ENCODE data around the gene UBXN11.
"Not testable (repeated sequence)": the region's sequence is repeated elsewhere in the genome, so short reads cannot be mapped to it uniquely, and the experiment has no call there.

UBXN11 gene

DNA sequence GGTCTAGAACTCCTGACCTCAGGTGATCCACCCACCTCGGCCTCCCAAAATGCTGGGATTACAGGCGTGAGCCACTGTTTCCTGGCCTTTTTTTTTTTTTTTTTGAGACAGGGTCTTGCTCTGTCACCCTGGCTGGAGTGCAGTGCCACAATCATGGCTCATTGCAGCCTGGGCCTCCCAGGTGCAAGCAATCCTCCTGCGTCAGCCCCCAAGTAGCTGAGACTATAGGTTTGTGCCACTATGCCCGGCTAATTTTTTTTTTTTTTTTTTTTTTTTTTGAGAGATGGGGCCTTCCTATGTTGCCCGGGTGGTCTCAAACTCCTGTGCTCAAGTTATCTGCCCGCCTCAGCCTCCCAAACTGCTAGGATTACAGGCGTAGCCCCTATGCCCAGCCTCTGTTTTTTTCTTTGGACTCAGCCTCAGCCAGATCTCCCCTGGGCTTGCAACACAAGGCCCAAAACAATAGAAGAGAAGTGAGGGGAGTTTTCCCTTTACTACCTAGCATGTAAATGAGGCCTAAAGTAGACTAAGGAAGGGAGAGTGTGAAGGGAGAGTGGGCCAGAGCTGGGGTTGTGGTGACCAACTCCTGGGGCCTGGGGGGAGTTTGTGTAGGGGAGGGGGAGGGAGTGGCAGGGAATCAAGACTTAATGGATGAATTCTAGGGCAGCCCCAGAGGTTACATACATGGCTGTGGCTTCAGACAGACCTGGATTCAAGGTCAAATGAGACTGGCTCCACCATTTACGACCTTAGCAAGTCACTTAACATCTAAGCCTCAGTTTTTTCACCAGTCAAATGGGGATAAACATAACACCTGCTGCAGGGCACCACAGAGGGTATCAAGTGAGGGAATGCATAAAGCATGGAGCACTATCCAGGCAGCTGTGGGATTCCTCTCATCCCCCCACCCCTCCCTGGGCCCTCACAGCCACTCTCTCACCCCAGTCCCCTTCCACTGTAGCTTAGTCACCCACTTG lies 9.7 kb upstream of the UBXN11 start:
- DNase-seq (ENCODE audit: low read depth, low spot score), result no peak
- H3K4me1 ChIP-seq (ENCODE audit: insufficient read depth, insufficient read length), result peaks cover 30% of the 10 kb centered on the region
- H3K9me3 ChIP-seq (ENCODE audit: insufficient read depth, low read length), result no peaks in the 10 kb centered on the region
- peaks cover 4% of the 10 kb centered on the region for H3K36me3 ChIP-seq (ENCODE audit: insufficient read depth, insufficient read length, low read length)
- TF ChIP-seq YY1 (IDR thresholded peaks at IDR 0.05; ENCODE audit: insufficient read depth, insufficient read length), result no peak
- no peak for TF ChIP-seq SUZ12 (IDR thresholded peaks at IDR 0.05; ENCODE audit: extremely low read depth, insufficient read depth, insufficient read length)
- TF ChIP-seq ZNF274 (IDR thresholded peaks at IDR 0.05; ENCODE audit: low read depth, low read length), result no peak
- H3K27me3 ChIP-seq (ENCODE audit: insufficient read depth, insufficient read length), result no peaks in the 10 kb centered on the region
- no peak overlapping the region for H3K4me3 ChIP-seq (ENCODE audit: insufficient read length, low read depth)
- H3K9ac ChIP-seq (ENCODE audit: insufficient read length, low read depth), result peak overlapping the region; percentile 43

DNA sequence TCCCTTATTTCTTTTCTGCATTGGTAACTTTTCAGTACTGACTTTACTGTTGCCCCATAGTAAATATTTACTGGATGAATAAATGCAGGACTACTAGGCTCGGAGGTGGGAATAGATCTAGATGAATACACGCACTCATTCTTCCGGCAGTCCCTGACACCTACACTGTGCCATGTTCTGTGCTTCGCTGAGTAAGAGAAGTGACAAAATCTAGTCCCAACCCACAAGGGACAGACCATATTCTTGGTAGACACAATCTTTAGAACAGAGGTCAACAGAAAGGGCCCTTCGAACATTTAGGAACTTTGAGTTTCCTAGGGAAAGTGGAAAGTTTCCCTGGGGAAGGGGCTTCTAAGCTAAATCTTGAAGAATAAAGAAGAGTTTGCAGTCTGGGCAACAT lies 8.1 kb upstream of the UBXN11 start:
- no peak for TF ChIP-seq SUZ12 (IDR thresholded peaks at IDR 0.05; ENCODE audit: extremely low read depth, insufficient read depth, insufficient read length)
- TF ChIP-seq ZNF274 (IDR thresholded peaks at IDR 0.05; ENCODE audit: low read depth, low read length), result no peak
- TF ChIP-seq YY1 (IDR thresholded peaks at IDR 0.05; ENCODE audit: insufficient read depth, insufficient read length), result no peak
- H3K9me3 ChIP-seq (ENCODE audit: insufficient read depth, low read length), result no peaks in the 10 kb centered on the region
- H3K9ac ChIP-seq (ENCODE audit: insufficient read length, low read depth), result no peak overlapping the region
- H3K36me3 ChIP-seq (ENCODE audit: insufficient read depth, insufficient read length, low read length), result no peaks in the 10 kb centered on the region
- H3K4me3 ChIP-seq (ENCODE audit: insufficient read length, low read depth), result no peak overlapping the region
- peaks cover 25% of the 10 kb centered on the region for H3K4me1 ChIP-seq (ENCODE audit: insufficient read depth, insufficient read length)
- no peaks in the 10 kb centered on the region for H3K27me3 ChIP-seq (ENCODE audit: insufficient read depth, insufficient read length)
- DNase-seq (ENCODE audit: low read depth, low spot score), result no peak

DNA sequence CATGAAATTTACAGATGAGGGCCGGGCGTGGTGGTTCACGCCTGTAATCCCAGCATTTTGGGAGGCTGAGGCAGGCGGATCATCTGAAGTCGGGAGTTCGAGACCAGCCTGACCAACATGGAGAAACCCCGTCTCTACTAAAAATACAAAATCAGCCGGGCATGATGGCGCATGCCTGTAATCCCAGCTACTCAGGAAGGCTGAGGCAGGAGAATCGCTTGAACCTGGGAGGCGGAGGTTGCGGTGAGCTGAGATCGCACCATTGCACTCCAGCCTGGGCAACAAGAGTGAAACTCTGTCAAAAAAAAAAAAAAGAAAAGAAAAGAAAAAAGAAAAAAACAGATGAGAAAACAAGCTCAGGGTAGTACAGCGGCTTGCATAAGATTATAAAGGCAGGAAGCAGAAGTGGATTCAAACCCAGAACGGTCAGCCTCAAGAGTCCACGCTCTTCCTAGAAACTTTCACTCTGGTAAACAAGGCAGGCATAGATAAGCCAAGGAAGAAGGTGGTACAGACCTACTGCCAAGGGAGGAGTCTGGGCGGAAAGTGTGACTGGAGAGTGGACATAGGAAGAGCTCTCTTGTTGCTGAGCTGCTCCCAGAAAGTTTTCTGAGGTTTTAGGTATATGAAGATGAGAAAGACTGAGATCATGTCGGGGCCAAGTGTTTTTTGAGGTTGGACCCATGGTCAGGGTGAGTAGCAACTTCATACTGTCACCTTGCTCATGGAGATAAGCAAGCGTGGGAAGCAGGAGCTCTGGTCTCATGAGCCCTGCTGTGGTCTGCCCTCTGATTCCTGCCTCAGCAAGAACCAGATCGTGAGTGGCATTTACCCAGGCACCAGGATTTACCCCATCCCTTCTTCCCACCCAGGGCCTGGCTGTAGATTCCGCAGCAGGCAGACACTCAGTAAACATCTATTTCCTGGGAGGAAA lies 1.8 kb upstream of the UBXN11 start:
- not testable (repeated sequence) for DNase-seq (ENCODE audit: low read depth, low spot score); H3K27me3 ChIP-seq (ENCODE audit: insufficient read depth, insufficient read length); H3K36me3 ChIP-seq (ENCODE audit: insufficient read depth, insufficient read length, low read length); H3K4me1 ChIP-seq (ENCODE audit: insufficient read depth, insufficient read length); H3K4me3 ChIP-seq (ENCODE audit: insufficient read length, low read depth); H3K9me3 ChIP-seq (ENCODE audit: insufficient read depth, low read length)
- peak overlapping the region; percentile 1 for H3K9ac ChIP-seq (ENCODE audit: insufficient read length, low read depth)

DNA sequence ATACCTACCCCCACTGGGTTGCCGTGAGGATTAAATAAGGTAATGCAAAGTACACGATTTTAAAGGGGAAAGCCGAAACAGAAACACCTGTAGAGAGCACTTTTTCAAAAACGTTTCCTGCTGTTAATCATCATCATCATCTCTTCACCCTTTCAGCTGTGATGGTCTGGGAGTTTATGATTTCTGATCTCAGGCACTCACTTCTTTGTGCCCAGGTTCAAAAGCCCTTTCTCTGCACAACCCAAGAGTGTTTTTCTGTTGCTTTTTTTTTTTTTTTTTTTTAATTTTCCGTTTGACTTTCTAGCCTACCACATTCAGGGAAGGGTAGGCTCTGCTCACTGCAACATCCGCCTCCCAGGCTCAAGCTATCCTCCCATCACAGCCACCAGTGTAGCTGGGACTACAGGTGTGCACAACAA lies 936 bp upstream of the UBXN11 start:
- no peak for DNase-seq (ENCODE audit: low read depth, low spot score)
- H3K36me3 ChIP-seq (ENCODE audit: insufficient read depth, insufficient read length, low read length), result no peaks in the 10 kb centered on the region
- TF ChIP-seq YY1 (IDR thresholded peaks at IDR 0.05; ENCODE audit: insufficient read depth, insufficient read length) (no peak), SUZ12 (IDR thresholded peaks at IDR 0.05; ENCODE audit: extremely low read depth, insufficient read depth, insufficient read length) (no peak), ZNF274 (IDR thresholded peaks at IDR 0.05; ENCODE audit: low read depth, low read length) (no peak)
- no peak overlapping the region for H3K4me3 ChIP-seq (ENCODE audit: insufficient read length, low read depth)
- no peaks in the 10 kb centered on the region for H3K27me3 ChIP-seq (ENCODE audit: insufficient read depth, insufficient read length)
- H3K9me3 ChIP-seq (ENCODE audit: insufficient read depth, low read length), result no peaks in the 10 kb centered on the region
- H3K4me1 ChIP-seq (ENCODE audit: insufficient read depth, insufficient read length), result peaks cover 5% of the 10 kb centered on the region
- H3K9ac ChIP-seq (ENCODE audit: insufficient read length, low read depth), result peak overlapping the region; percentile 79

DNA sequence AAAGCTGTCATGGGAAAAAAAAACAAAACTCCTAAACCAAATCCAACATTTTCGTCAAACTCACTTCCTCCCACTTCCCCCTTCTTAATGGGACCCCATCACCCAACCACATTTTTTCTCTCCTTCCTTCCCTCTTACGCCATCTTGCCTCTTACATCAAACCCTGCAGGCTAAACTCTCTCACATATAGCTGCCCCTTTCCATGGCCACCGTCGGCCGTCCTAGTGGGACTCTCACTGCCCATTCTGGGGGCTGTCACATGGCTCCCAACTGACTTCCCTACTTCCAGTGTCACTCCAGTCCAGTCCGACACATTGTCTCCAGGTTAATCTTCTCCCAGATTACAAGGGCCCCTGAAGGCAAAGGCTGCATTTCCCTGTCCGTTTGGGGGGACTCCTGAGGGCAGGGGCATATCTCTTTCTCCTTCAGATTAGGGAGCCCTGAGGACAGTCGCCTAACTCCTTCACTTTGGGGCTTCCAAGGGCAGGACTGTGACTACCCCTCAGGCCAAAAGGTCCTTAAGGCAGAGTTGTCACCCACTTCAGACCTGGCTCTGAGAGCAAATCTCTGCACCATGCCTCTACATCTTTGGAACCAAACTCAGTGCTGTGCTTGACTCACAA lies 658 bp downstream of the UBXN11 start:
- H3K9ac ChIP-seq (ENCODE audit: insufficient read length, low read depth), result peak overlapping the region; percentile 95
- H3K4me1 ChIP-seq (ENCODE audit: insufficient read depth, insufficient read length), result peaks cover 5% of the 10 kb centered on the region
- H3K27me3 ChIP-seq (ENCODE audit: insufficient read depth, insufficient read length), result no peaks in the 10 kb centered on the region
- H3K9me3 ChIP-seq (ENCODE audit: insufficient read depth, low read length), result no peaks in the 10 kb centered on the region
- H3K4me3 ChIP-seq (ENCODE audit: insufficient read length, low read depth), result peak overlapping the region; percentile 99
- peaks cover 11% of the 10 kb centered on the region for H3K36me3 ChIP-seq (ENCODE audit: insufficient read depth, insufficient read length, low read length)
- TF ChIP-seq SUZ12 (IDR thresholded peaks at IDR 0.05; ENCODE audit: extremely low read depth, insufficient read depth, insufficient read length) (no peak), ZNF274 (IDR thresholded peaks at IDR 0.05; ENCODE audit: low read depth, low read length) (no peak), YY1 (IDR thresholded peaks at IDR 0.05; ENCODE audit: insufficient read depth, insufficient read length) (no peak)
- DNase-seq (ENCODE audit: low read depth, low spot score), result no peak

DNA sequence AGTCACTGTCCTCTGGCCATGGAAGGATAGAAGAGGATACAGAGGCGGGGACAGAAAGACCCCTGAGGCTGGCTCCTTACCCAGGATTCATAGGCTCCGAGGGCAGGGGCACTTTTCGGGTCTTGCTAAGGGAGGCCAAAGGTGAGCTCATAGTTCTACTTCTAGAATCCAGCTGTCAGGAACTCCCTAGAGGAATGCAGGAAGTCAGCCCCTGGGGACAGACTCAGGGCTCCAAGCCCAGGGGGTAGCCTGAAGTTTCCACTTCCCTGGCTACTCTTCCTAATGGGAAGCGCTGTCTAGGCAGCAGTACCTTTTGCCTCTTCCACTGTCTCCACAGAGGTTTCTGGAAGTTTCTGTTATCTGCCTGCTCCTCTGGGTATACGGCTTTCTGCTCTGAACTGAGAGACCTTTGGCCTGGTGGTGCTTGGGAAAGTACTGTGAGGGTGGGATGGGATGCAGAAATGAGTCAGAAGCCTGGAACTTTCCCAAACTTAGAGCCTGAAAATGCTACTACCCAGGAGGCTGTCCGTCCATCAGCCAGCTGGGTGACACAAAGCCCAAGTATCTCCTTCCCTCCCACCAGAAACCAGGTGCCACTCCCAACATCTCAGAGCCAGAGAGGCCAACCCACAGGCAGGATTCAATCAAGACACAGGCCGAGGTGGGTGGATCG lies 3.6 kb downstream of the UBXN11 start:
- Histone ChIP-seq H3K9ac (ENCODE audit: insufficient read length, low read depth) (no peak overlapping the region), H3K9me3 (ENCODE audit: insufficient read depth, low read length) (no peaks in the 10 kb centered on the region), H3K36me3 (ENCODE audit: insufficient read depth, insufficient read length, low read length) (peaks cover 15% of the 10 kb centered on the region), H3K27me3 (ENCODE audit: insufficient read depth, insufficient read length) (no peaks in the 10 kb centered on the region), H3K4me3 (ENCODE audit: insufficient read length, low read depth) (no peak overlapping the region), H3K4me1 (ENCODE audit: insufficient read depth, insufficient read length) (no peaks in the 10 kb centered on the region)
- no peak for TF ChIP-seq SUZ12 (IDR thresholded peaks at IDR 0.05; ENCODE audit: extremely low read depth, insufficient read depth, insufficient read length)
- TF ChIP-seq YY1 (IDR thresholded peaks at IDR 0.05; ENCODE audit: insufficient read depth, insufficient read length), result no peak
- TF ChIP-seq ZNF274 (IDR thresholded peaks at IDR 0.05; ENCODE audit: low read depth, low read length), result no peak
- no peak for DNase-seq (ENCODE audit: low read depth, low spot score)
